ENCODE results near the gene WNT7B.

The WNT7B gene

GRCh38 chr22:45964372-45964771 is 12.6 kb downstream of the WNT7B start:
- H3K9me3 ChIP-seq (ENCODE audit: control insufficient read depth, insufficient read depth, low read length), result no peaks in the 10 kb centered on the region
- H3K4me3 ChIP-seq (ENCODE audit: low read length), result no peak overlapping the region
- H3K27ac ChIP-seq (ENCODE audit: low read length), result no peak overlapping the region
- no CpG with 5 or more reads among the region's 12 CpGs for WGBS (ENCODE audit: insufficient coverage, insufficient read length)
- H3K36me3 ChIP-seq (ENCODE audit: control insufficient read depth, insufficient read depth, low read length), result no peaks in the 10 kb centered on the region
- peaks cover 3% of the 10 kb centered on the region for H3K4me1 ChIP-seq (ENCODE audit: control insufficient read depth, insufficient read depth, low read length)
- no peaks in the 10 kb centered on the region for H3K27me3 ChIP-seq (ENCODE audit: control insufficient read depth, insufficient read depth, low read length)
- DNase-seq (ENCODE audit: low read depth, low spot score), result no peak

DNA sequence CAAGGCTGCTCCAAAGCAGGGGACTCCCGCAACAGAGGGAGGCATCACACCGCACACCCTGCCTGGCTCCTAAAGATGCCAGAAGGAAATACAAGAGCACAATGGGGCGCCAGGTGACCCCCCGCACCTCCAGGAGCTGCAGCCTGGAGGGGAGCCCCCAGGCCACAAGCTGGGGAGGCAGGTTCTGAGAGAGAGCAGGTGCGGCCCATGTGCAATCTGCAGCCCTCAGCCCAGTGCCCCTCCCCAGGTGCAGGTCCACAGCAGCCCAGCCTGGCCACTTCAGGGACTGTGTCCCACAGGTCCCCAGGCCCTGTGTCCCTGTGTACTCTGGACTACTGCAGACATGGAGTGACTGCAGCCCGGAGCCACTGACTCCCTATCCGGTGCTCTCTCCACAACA is 13.1 kb downstream of the WNT7B start:
- Histone ChIP-seq H3K4me3 (ENCODE audit: low read length) (no peak overlapping the region), H3K9me3 (ENCODE audit: control insufficient read depth, insufficient read depth, low read length) (no peaks in the 10 kb centered on the region), H3K27ac (ENCODE audit: low read length) (no peak overlapping the region), H3K4me1 (ENCODE audit: control insufficient read depth, insufficient read depth, low read length) (peaks cover 3% of the 10 kb centered on the region), H3K27me3 (ENCODE audit: control insufficient read depth, insufficient read depth, low read length) (no peaks in the 10 kb centered on the region), H3K36me3 (ENCODE audit: control insufficient read depth, insufficient read depth, low read length) (no peaks in the 10 kb centered on the region)
- whole genome bisulfite sequencing (ENCODE audit: insufficient coverage, insufficient read length), result no CpG with 5 or more reads among the region's 7 CpGs
- no peak for DNase-seq (ENCODE audit: low read depth, low spot score)

GRCh38 chr22:45962756-45963324 is 14.1 kb downstream of the WNT7B start:
- no peaks in the 10 kb centered on the region for H3K9me3 ChIP-seq (ENCODE audit: control insufficient read depth, insufficient read depth, low read length)
- H3K4me3 ChIP-seq (ENCODE audit: low read length), result no peak overlapping the region
- WGBS (ENCODE audit: insufficient coverage, insufficient read length), result no CpG with 5 or more reads among the region's 12 CpGs
- no peak for DNase-seq (ENCODE audit: low read depth, low spot score)
- H3K27me3 ChIP-seq (ENCODE audit: control insufficient read depth, insufficient read depth, low read length), result no peaks in the 10 kb centered on the region
- H3K4me1 ChIP-seq (ENCODE audit: control insufficient read depth, insufficient read depth, low read length), result peaks cover 3% of the 10 kb centered on the region
- no peaks in the 10 kb centered on the region for H3K36me3 ChIP-seq (ENCODE audit: control insufficient read depth, insufficient read depth, low read length)
- no peak overlapping the region for H3K27ac ChIP-seq (ENCODE audit: low read length)

GRCh38 chr22:45962434-45962718 is 14.6 kb downstream of the WNT7B start:
- no peaks in the 10 kb centered on the region for H3K36me3 ChIP-seq (ENCODE audit: control insufficient read depth, insufficient read depth, low read length)
- no peaks in the 10 kb centered on the region for H3K9me3 ChIP-seq (ENCODE audit: control insufficient read depth, insufficient read depth, low read length)
- H3K4me3 ChIP-seq (ENCODE audit: low read length), result no peak overlapping the region
- DNase-seq (ENCODE audit: low read depth, low spot score), result no peak
- peaks cover 3% of the 10 kb centered on the region for H3K4me1 ChIP-seq (ENCODE audit: control insufficient read depth, insufficient read depth, low read length)
- no peaks in the 10 kb centered on the region for H3K27me3 ChIP-seq (ENCODE audit: control insufficient read depth, insufficient read depth, low read length)
- WGBS (ENCODE audit: insufficient coverage, insufficient read length), result no CpG with 5 or more reads among the region's 1 CpG
- no peak overlapping the region for H3K27ac ChIP-seq (ENCODE audit: low read length)

GRCh38 chr22:45961679-45962433 is 15.1 kb downstream of the WNT7B start:
- no peak for DNase-seq (ENCODE audit: low read depth, low spot score)
- Histone ChIP-seq H3K4me3 (ENCODE audit: low read length) (no peak overlapping the region), H3K36me3 (ENCODE audit: control insufficient read depth, insufficient read depth, low read length) (no peaks in the 10 kb centered on the region), H3K27ac (ENCODE audit: low read length) (no peak overlapping the region), H3K4me1 (ENCODE audit: control insufficient read depth, insufficient read depth, low read length) (peaks cover 3% of the 10 kb centered on the region), H3K27me3 (ENCODE audit: control insufficient read depth, insufficient read depth, low read length) (no peaks in the 10 kb centered on the region), H3K9me3 (ENCODE audit: control insufficient read depth, insufficient read depth, low read length) (no peaks in the 10 kb centered on the region)
- WGBS (ENCODE audit: insufficient coverage, insufficient read length), result no CpG with 5 or more reads among the region's 17 CpGs

DNA sequence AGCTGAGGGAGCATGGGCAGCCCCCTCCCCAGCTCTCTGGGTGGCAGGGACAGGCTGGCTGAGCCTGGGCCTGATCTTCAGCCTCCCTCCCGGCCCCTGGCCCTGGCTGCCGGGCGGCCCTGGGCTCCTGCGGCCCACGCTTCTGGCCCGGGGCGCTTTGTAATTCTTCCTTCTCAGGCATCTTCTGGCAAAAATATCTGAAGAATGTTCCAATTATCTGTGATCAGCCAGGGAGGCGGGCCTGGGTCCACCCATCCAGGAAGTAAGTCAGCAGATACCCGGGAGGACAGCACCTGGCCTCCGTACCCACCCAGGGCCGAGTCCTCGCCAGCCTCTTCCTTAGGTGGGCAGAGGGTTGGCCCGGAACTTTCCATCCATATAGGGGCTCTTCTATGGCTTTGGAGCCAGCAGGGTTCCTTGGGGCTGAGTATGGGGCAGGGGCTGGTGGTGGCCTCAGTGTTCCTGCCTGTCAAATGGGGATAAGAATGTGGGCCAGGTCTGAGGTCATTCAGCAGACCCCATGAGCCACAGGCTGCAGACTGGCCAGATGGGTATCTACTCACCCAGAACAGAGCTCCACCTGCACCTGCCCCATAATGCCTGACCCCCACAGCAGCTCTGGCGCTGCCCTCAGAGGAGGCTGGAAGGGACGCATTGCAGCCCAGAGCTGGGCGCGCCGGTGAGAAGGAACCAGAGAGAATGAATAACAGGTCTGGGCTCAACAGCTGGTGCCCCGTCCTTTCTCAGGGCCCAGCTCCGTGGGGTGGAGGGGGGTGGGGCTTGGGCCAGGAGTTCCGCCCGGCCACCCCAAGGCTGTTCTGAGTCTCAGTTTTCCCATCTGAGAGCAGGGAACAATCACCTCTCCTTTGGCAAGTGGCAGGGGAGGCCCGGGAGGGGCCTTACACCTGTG is 16.2 kb downstream of the WNT7B start:
- DNase-seq (ENCODE audit: low read depth, low spot score), result no peak
- no peaks in the 10 kb centered on the region; the same call in 1 of the 2 replicates for H3K4me1 ChIP-seq (ENCODE audit: control insufficient read depth, insufficient read depth, low read length)
- H3K9me3 ChIP-seq (ENCODE audit: control insufficient read depth, insufficient read depth, low read length), result no peaks in the 10 kb centered on the region
- WGBS (ENCODE audit: insufficient coverage, insufficient read length), result no CpG with 5 or more reads among the region's 23 CpGs
- H3K27ac ChIP-seq (ENCODE audit: low read length), result no peak overlapping the region
- H3K27me3 ChIP-seq (ENCODE audit: control insufficient read depth, insufficient read depth, low read length), result no peaks in the 10 kb centered on the region
- no peaks in the 10 kb centered on the region for H3K36me3 ChIP-seq (ENCODE audit: control insufficient read depth, insufficient read depth, low read length)
- no peak overlapping the region for H3K4me3 ChIP-seq (ENCODE audit: low read length)

- Histone ChIP-seq H3K27ac (ENCODE audit: low read length) (no peak overlapping the region), H3K9me3 (ENCODE audit: control insufficient read depth, insufficient read depth, low read length) (no peaks in the 10 kb centered on the region), H3K4me3 (ENCODE audit: low read length) (no peak overlapping the region; the same call in 1 of the 2 replicates), H3K36me3 (ENCODE audit: control insufficient read depth, insufficient read depth, low read length) (no peaks in the 10 kb centered on the region), H3K4me1 (ENCODE audit: control insufficient read depth, insufficient read depth, low read length) (no peaks in the 10 kb centered on the region; the same call in 1 of the 2 replicates), H3K27me3 (ENCODE audit: control insufficient read depth, insufficient read depth, low read length) (no peaks in the 10 kb centered on the region)
- DNase-seq (ENCODE audit: low read depth, low spot score), result no peak
- no CpG with 5 or more reads among the region's 18 CpGs for WGBS (ENCODE audit: insufficient coverage, insufficient read length)
These were observed 17.1 kb downstream of the WNT7B start for GRCh38 chr22:45959719-45960476.

DNA sequence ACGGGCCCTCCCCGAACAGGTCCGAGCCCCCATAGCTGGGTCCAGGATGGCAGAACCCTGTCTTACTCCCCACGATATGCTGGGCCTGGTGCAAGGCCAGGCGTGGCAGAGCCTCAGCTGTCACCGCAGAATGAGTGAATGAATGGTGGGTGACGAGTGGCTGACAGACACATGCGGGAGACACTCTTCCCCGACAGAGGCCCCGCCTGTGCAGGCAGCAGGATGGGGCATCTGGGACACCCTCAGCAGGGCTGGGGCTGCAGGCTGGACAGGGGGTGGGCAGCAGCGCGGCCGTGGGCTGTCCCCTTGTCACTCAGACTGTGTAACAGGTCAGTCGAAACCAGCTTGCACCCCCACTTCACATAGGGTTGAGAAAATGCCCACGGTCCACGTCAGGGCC is 18.0 kb downstream of the WNT7B start:
- H3K27ac ChIP-seq (ENCODE audit: low read length), result no peak overlapping the region
- H3K27me3 ChIP-seq (ENCODE audit: control insufficient read depth, insufficient read depth, low read length), result no peaks in the 10 kb centered on the region
- DNase-seq (ENCODE audit: low read depth, low spot score), result no peak
- H3K4me1 ChIP-seq (ENCODE audit: control insufficient read depth, insufficient read depth, low read length), result no peaks in the 10 kb centered on the region; the same call in 1 of the 2 replicates
- H3K36me3 ChIP-seq (ENCODE audit: control insufficient read depth, insufficient read depth, low read length), result no peaks in the 10 kb centered on the region
- H3K9me3 ChIP-seq (ENCODE audit: control insufficient read depth, insufficient read depth, low read length), result no peaks in the 10 kb centered on the region
- no CpG with 5 or more reads among the region's 16 CpGs for WGBS (ENCODE audit: insufficient coverage, insufficient read length)
- H3K4me3 ChIP-seq (ENCODE audit: low read length), result no peak overlapping the region

DNA sequence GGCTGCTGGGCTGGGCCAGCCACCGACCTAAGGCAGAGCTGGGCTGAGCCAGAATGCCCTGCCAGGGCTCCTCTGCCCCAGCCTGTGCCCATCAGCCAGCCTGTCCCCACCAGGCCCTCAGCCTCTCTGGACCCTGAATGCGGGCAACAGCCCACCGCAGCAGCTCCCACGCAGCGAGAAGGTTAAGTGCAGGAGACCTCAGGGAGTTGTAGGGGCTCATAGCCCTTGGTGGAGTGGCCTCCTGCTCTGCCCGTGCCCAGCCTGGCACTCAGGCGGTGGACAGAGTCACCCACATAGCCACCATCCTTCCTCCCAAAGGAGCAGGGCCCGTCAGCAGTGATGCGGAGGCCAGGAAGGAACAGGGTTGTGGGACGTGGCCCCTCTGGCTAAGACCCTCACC is 19.1 kb downstream of the WNT7B start:
- DNase-seq (ENCODE audit: low read depth, low spot score), result no peak
- no CpG with 5 or more reads among the region's 10 CpGs for WGBS (ENCODE audit: insufficient coverage, insufficient read length)
- H3K36me3 ChIP-seq (ENCODE audit: control insufficient read depth, insufficient read depth, low read length), result no peaks in the 10 kb centered on the region
- no peak overlapping the region for H3K4me3 ChIP-seq (ENCODE audit: low read length)
- H3K4me1 ChIP-seq (ENCODE audit: control insufficient read depth, insufficient read depth, low read length), result no peaks in the 10 kb centered on the region; the same call in 1 of the 2 replicates
- H3K9me3 ChIP-seq (ENCODE audit: control insufficient read depth, insufficient read depth, low read length), result no peaks in the 10 kb centered on the region
- no peaks in the 10 kb centered on the region for H3K27me3 ChIP-seq (ENCODE audit: control insufficient read depth, insufficient read depth, low read length)
- H3K27ac ChIP-seq (ENCODE audit: low read length), result no peak overlapping the region

- no peak for DNase-seq (ENCODE audit: low read depth, low spot score)
- Histone ChIP-seq H3K36me3 (ENCODE audit: control insufficient read depth, insufficient read depth, low read length) (no peaks in the 10 kb centered on the region), H3K27ac (ENCODE audit: low read length) (no peak overlapping the region), H3K9me3 (ENCODE audit: control insufficient read depth, insufficient read depth, low read length) (no peaks in the 10 kb centered on the region), H3K4me3 (ENCODE audit: low read length) (no peak overlapping the region), H3K27me3 (ENCODE audit: control insufficient read depth, insufficient read depth, low read length) (no peaks in the 10 kb centered on the region), H3K4me1 (ENCODE audit: control insufficient read depth, insufficient read depth, low read length) (peaks cover 3% of the 10 kb centered on the region)
- WGBS (ENCODE audit: insufficient coverage, insufficient read length), result no CpG with 5 or more reads among the region's 18 CpGs
These were observed 23.8 kb downstream of the WNT7B start for GRCh38 chr22:45953178-45953577.
